ENCODE data around the gene PLCL2. TPM values are rescaled to one million over a fixed set of nuclear protein-coding genes. Genes with fewer than 3 reads are reported as not detected.

Gene PLCL2
- total RNA-seq, 1 experiment from 2014 or later = not detected

- no peak for DNase-seq (ENCODE audit: low read depth)
Measured at GRCh38 chr3:16865335-16865734, 19.4 kb upstream of the PLCL2 start.

DNA sequence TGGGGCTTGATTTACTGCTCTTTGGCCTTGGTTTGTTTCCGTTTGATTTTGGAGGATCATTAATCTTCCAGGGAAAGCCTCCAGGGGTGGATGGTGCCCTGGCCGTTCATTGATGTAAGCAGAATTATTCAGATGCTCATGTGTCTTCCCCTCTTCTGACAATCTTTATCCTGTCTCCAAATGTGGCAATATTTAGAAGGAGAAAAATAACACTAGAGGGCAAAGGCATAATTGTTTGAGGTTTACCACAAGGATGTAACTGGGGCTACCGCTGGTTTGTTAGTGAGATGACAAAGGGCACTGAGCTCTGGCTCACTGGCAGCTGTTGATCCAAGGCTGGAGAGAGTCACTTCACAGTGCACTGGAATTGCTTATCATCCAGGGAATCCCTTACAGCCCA is 18.2 kb upstream of the PLCL2 start:
- DNase-seq (ENCODE audit: low read depth) = peak; percentile 75

DNA sequence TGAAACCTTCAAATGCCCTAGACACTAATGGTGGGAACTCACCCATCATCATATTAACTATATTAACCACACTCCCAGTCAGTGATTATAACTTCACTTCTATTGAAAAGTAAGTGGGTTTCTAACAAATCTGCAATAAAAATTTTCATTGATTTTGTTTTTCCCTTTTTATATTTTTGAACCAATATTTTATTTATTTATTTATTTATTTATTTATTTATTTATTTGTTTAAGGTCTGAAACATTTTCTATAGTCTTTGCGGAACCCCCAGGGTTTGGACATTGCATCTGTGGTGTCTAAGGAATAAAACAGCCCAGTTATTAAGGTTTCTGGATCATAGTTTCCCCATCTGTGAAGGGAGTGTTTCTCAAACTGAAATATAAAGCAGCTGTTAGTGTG is 16.2 kb upstream of the PLCL2 start:
- DNase-seq (ENCODE audit: low read depth) = no peak

DNA sequence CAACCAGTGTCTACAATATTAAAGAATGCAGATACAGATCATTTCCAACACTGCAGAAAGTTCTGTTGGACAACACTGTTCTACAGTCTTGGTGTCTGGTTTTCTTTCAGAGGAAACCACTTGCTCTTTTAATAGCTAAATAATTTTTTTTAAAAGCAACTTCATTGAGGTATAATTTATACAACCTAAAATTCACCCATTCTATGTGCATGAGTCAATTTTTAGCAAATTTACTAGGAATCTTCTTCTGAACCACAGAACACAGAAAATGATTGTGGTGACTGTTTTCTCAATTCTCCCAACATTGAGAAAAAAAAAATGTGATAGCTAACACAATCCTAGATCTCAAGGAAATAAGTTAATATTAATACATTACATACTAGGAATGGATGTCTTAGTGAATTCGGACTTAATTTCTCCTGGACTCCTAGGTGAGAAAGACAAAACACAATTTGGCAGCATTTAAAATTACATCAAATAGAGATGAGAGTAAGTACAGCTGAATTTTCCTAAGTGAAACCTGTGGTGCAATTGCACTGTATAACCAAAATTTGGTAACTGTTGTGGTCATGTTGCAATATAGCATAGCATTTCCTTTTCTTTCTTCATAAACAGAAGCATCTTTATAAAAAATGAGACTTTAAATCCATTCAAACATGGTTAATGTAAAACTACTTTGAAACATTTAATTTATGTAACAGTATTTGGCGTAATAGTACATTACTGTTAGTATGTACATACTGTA is 15.3 kb upstream of the PLCL2 start:
- DNase-seq (ENCODE audit: low read depth) = no peak

GRCh38 chr3:16871915-16872842 is 12.6 kb upstream of the PLCL2 start:
- no peak for DNase-seq (ENCODE audit: low read depth)

- DNase-seq (ENCODE audit: low read depth) = no peak
Measured at GRCh38 chr3:16873872-16874271, 10.9 kb upstream of the PLCL2 start.

- no peak for DNase-seq (ENCODE audit: low read depth)
Measured at GRCh38 chr3:16875876-16876550, 8.7 kb upstream of the PLCL2 start.

- no peak for DNase-seq (ENCODE audit: low read depth)
Measured at GRCh38 chr3:16877505-16877904, 7.2 kb upstream of the PLCL2 start.

GRCh38 chr3:16877911-16878310 is 6.8 kb upstream of the PLCL2 start:
- DNase-seq (ENCODE audit: low read depth) = no peak

GRCh38 chr3:16881896-16882630 is 2.7 kb upstream of the PLCL2 start:
- DNase-seq (ENCODE audit: low read depth) = no peak

GRCh38 chr3:16883057-16883722 is 1.6 kb upstream of the PLCL2 start:
- DNase-seq (ENCODE audit: low read depth) = no peak

- DNase-seq (ENCODE audit: low read depth) = no peak
Measured at GRCh38 chr3:16883723-16884083, 1.1 kb upstream of the PLCL2 start.

DNA sequence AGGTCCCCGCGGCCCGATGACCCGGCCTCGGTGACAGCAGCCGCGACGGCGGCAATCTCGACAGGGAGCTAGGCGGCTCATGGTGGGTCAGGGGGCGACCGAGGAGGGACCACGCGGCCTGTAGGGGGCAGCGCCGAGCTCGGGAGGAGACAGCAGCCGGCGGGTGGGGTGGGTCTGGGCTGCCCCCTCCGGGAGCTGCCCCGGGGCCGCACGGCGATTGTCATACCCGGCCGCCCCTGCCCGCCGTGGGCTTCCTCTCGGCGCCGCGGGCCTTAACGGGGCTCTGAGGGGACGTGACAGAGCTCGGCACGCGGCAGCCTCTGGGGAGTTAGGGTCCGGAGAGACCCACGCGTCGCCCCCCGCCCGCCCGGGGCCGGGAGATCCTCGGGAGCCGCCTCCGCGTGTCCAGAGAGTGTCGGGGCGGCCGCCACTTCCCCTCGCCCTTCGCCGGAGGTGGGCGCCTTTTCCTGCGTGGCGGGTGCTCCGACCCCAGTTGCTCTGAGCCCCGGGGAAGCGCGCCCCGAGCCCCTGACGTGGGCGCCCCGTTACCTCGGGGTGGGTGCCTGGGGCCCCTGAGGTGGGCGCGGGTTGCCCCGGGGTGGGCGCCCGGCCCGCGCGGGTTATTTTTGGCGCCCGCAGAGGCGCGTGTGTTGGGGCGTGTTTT is 539 bp upstream of the PLCL2 start:
- DNase-seq (ENCODE audit: low read depth) = no peak

DNA sequence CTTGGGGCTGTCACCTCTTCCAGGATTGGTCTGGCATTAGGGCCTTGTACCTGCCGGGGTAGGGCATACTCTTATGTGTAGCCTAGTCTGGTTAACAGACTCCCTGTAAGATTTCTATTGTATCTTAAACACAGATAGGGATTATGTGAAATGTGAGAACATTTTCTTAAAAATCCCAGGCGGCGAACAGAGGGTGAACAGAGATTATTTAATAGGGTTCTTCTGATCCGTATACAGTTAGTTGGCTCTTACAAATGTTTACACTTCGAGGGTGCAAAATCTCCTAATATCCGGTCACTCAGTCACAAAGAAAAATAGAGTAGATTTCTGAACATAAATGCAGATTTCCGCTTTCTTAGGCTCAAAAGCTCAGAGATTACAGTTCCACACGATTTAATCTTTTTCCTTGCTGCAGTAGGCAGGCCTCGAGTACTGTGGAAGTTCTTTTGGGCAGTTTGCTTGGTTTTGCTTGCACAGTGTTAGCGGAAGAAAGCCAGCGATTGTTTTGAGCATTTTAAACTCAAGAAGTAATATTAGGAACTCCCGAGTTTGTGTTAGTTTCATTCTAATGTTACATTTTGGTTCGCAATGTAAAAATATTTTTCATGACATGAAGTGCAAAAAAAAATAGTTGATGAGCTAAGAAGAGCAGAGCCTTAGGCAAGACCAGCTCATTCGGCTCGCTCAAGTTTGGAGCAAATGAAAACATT is 993 bp downstream of the PLCL2 start:
- no peak for DNase-seq (ENCODE audit: low read depth)

DNA sequence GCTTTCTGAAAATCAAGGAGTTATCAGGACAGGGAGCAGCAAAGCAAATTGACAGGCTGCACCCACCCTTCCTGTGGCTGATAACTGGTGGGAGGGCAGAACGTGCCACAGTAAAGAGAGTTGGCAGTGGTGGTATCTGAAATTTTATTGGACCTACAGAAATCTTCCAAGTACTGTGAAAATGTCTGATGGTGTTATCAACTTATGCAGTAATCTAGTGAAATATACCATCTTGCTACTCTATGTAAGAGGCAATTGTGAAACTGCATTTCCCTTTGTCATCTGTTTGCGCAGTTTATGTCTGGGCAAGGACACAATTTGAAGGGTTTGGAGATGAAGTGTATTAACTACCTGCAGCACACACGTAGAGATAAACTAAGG is 1.5 kb downstream of the PLCL2 start:
- DNase-seq (ENCODE audit: low read depth) = no peak

DNA sequence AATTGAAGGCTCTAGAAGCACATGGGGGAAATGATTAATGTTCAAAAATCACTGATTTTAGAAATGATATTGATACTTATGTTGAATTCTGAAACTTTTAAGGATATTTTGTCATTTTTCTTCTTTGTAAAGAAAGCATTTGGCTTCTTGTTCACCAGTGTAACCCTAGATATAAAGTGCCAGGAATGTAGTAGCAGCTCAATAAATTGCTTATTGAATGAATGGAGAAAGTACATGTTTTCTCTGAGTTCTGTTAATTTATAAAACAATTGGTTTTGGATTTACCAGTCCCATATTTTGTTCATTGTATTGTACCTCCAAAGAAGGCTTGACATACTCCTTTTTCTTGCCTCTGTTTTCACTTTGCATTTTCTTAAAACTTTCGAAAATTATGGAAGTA is 2.4 kb downstream of the PLCL2 start:
- no peak for DNase-seq (ENCODE audit: low read depth)

- DNase-seq (ENCODE audit: low read depth) = no peak
Measured at GRCh38 chr3:16888356-16888755, 3.6 kb downstream of the PLCL2 start.

DNA sequence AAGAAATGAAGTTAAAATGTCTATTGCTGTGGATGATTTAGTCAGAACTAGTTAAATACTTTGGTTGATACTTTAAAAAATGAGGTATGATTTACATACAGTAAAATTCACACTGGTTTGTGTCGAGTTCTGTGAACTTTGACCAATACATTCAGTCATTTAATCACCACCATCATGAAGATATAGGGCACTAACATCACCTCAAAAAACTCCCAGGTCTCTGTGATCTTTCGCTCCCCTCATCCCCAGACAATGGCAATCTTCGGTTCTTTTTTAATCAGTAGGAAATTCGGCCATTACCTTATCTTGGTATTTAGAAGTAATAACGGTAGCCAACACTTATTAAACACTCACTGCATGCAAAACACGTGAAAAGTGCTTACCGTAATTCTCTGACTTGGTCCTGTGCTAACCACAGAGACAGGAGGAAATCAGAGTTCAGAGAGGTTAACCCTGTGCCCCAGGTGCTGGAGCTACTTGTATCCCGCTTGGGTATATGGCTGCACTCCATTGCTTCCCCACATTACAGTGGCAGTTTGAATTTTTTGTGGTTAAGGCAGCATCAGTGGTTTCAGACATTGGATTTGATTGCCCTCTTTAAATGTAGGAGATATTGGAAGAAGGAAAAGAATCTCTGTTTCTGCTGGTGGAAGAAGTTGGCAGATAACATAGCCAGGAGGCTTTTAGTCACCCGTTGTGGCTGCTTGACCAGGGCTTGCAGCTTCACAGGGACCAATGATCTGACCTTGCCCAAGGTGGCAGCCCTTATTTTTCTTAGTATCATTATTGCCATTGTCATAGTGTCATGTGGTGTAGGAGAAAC is 4.2 kb downstream of the PLCL2 start:
- DNase-seq (ENCODE audit: low read depth) = no peak
